Astrocyte of the spinal cord (primary cell): ENCODE results near the gene SHROOM3.

Experiments
- DNase-seq: peaks from one replicate; pipeline ENCODE4 v3.0.0; 2011; ENCODE audit warnings: low read depth, low spot score
- H3K4me3 ChIP-seq: 2 replicates; pipeline ENCODE4 v1.5.1; 2011; ENCODE audit warnings: low read depth, mild to moderate bottlenecking, low read length, moderate library complexity
- CTCF ChIP-seq: IDR thresholded peaks from 2 replicates; pipeline ENCODE4 v1.5.1; 2012; ENCODE audit warnings: low read depth, mild to moderate bottlenecking, low read length, inconsistent platforms
- in situ Hi-C: cut with HindIII; loops from 2 replicates; pipeline ENCODE4 v1.10.0; 2017; ENCODE audit warnings: low sequenced_read_pairs

Gene SHROOM3

GRCh38 chr4:76737771-76738085 is 302.7 kb downstream of the SHROOM3 start:
- no peak for TF ChIP-seq CTCF
- in situ Hi-C loops, result no loop called here
- no peak overlapping the region for H3K4me3 ChIP-seq
- no peak for DNase-seq

GRCh38 chr4:76738086-76738931 is 303.3 kb downstream of the SHROOM3 start:
- peak; percentile 74 for DNase-seq
- in situ Hi-C loops, result no loop called here
- no peak overlapping the region for H3K4me3 ChIP-seq
- no peak for TF ChIP-seq CTCF

- TF ChIP-seq CTCF, result no peak
These were observed 305.2 kb downstream of the SHROOM3 start for GRCh38 chr4:76740192-76740591.

GRCh38 chr4:76740866-76741662 is 306.0 kb downstream of the SHROOM3 start:
- DNase-seq, result no peak
- no peak overlapping the region for H3K4me3 ChIP-seq
- in situ Hi-C loops, result no loop called here
- no peak for TF ChIP-seq CTCF

More at GRCh38 chr4:76740192-76740591, 305.2 kb downstream of the SHROOM3 start:
- no peak for DNase-seq
- H3K4me3 ChIP-seq, result no peak overlapping the region
- in situ Hi-C loops, result no loop called here

GRCh38 chr4:76741663-76742020 is 306.6 kb downstream of the SHROOM3 start:
- in situ Hi-C loops, result no loop called here
- TF ChIP-seq CTCF, result no peak
- DNase-seq, result no peak
- H3K4me3 ChIP-seq, result no peak overlapping the region

GRCh38 chr4:76744241-76744921 is 309.4 kb downstream of the SHROOM3 start:
- DNase-seq, result peak; percentile 60
- in situ Hi-C loops, result no loop called here
- no peak for TF ChIP-seq CTCF
- H3K4me3 ChIP-seq, result no peak overlapping the region
